ENCODE results near the gene PIF1. TPM values are rescaled to one million over a fixed set of nuclear protein-coding genes. Genes with fewer than 3 reads are reported as not detected.

Gene PIF1
- total RNA-seq, 1 donor = 6.2 TPM

GRCh38 chr15:64861331-64861730 is 35.9 kb upstream of the PIF1 start:
- Histone ChIP-seq H3K36me3 (ENCODE audit: insufficient read depth, low read length) (peaks cover 49% of the 10 kb centered on the region), H3K4me3 (ENCODE audit: insufficient read depth, low read length) (no peak overlapping the region), H2AFZ (ENCODE audit: low read length) (no peak overlapping the region), H3K27ac (ENCODE audit: low read depth, low read length) (no peak overlapping the region), H3K79me2 (ENCODE audit: insufficient read depth, low read length) (peaks cover 62% of the 10 kb centered on the region), H3K4me2 (ENCODE audit: insufficient read depth, low read length) (no peak overlapping the region), H3K9me3 (ENCODE audit: low read depth, low read length) (no peaks in the 10 kb centered on the region), H3K4me1 (ENCODE audit: insufficient read depth, low read length) (peaks cover 29% of the 10 kb centered on the region), H3K27me3 (ENCODE audit: insufficient read depth, low read length) (no peaks in the 10 kb centered on the region), H4K20me1 (ENCODE audit: insufficient read depth, low read length) (peaks cover 21% of the 10 kb centered on the region)
- no peak for DNase-seq (ENCODE audit: insufficient read length, low spot score, missing footprints)
- TF ChIP-seq CTCF (IDR thresholded peaks at IDR 0.05; ENCODE audit: extremely low read depth, low read depth, low read length) = no peak

GRCh38 chr15:64859226-64859625 is 33.8 kb upstream of the PIF1 start:
- no peaks in the 10 kb centered on the region for H3K9me3 ChIP-seq (ENCODE audit: low read depth, low read length)
- no peak overlapping the region for H3K4me2 ChIP-seq (ENCODE audit: insufficient read depth, low read length)
- no peak overlapping the region for H3K4me3 ChIP-seq (ENCODE audit: insufficient read depth, low read length)
- H2AFZ ChIP-seq (ENCODE audit: low read length) = no peak overlapping the region
- peaks cover 83% of the 10 kb centered on the region for H3K79me2 ChIP-seq (ENCODE audit: insufficient read depth, low read length)
- no peak overlapping the region for H3K27ac ChIP-seq (ENCODE audit: low read depth, low read length)
- no peaks in the 10 kb centered on the region for H3K27me3 ChIP-seq (ENCODE audit: insufficient read depth, low read length)
- no peak for DNase-seq (ENCODE audit: insufficient read length, low spot score, missing footprints)
- H3K4me1 ChIP-seq (ENCODE audit: insufficient read depth, low read length) = peaks cover 34% of the 10 kb centered on the region
- H4K20me1 ChIP-seq (ENCODE audit: insufficient read depth, low read length) = peaks cover 24% of the 10 kb centered on the region
- TF ChIP-seq CTCF (IDR thresholded peaks at IDR 0.05; ENCODE audit: extremely low read depth, low read depth, low read length) = no peak
- H3K36me3 ChIP-seq (ENCODE audit: insufficient read depth, low read length) = peaks cover 60% of the 10 kb centered on the region

- TF ChIP-seq CTCF (IDR thresholded peaks at IDR 0.05; ENCODE audit: extremely low read depth, low read depth, low read length) = no peak
Measured at GRCh38 chr15:64858021-64858575, 32.7 kb upstream of the PIF1 start.

GRCh38 chr15:64857421-64857820 is 32.0 kb upstream of the PIF1 start:
- Histone ChIP-seq H3K4me2 (ENCODE audit: insufficient read depth, low read length) (no peak overlapping the region), H3K9me3 (ENCODE audit: low read depth, low read length) (no peaks in the 10 kb centered on the region), H3K79me2 (ENCODE audit: insufficient read depth, low read length) (peaks cover 98% of the 10 kb centered on the region), H3K27me3 (ENCODE audit: insufficient read depth, low read length) (no peaks in the 10 kb centered on the region), H3K4me1 (ENCODE audit: insufficient read depth, low read length) (peaks cover 42% of the 10 kb centered on the region), H3K27ac (ENCODE audit: low read depth, low read length) (peak overlapping the region; percentile 79), H3K4me3 (ENCODE audit: insufficient read depth, low read length) (no peak overlapping the region), H3K36me3 (ENCODE audit: insufficient read depth, low read length) (peaks cover 62% of the 10 kb centered on the region), H4K20me1 (ENCODE audit: insufficient read depth, low read length) (peaks cover 24% of the 10 kb centered on the region), H2AFZ (ENCODE audit: low read length) (no peak overlapping the region)
- no peak for TF ChIP-seq CTCF (IDR thresholded peaks at IDR 0.05; ENCODE audit: extremely low read depth, low read depth, low read length)
- peak; percentile 93 for DNase-seq (ENCODE audit: insufficient read length, low spot score, missing footprints)

More at GRCh38 chr15:64858021-64858575, 32.7 kb upstream of the PIF1 start:
- Histone ChIP-seq H3K4me3 (ENCODE audit: insufficient read depth, low read length) (no peak overlapping the region), H3K27ac (ENCODE audit: low read depth, low read length) (peak overlapping the region; percentile 79), H3K36me3 (ENCODE audit: insufficient read depth, low read length) (peaks cover 63% of the 10 kb centered on the region), H3K9me3 (ENCODE audit: low read depth, low read length) (no peaks in the 10 kb centered on the region), H2AFZ (ENCODE audit: low read length) (no peak overlapping the region), H3K79me2 (ENCODE audit: insufficient read depth, low read length) (peaks cover 92% of the 10 kb centered on the region), H3K27me3 (ENCODE audit: insufficient read depth, low read length) (no peaks in the 10 kb centered on the region), H3K4me1 (ENCODE audit: insufficient read depth, low read length) (peaks cover 42% of the 10 kb centered on the region), H3K4me2 (ENCODE audit: insufficient read depth, low read length) (no peak overlapping the region), H4K20me1 (ENCODE audit: insufficient read depth, low read length) (peaks cover 24% of the 10 kb centered on the region)
- DNase-seq (ENCODE audit: insufficient read length, low spot score, missing footprints) = no peak

Data from osteoblast (primary cell).